CD4-positive, alpha-beta T cell treated with Interleukin-17A for 1 hour (primary cell): ENCODE measurements around the gene DDB1.

Experiments
- DNase-seq: peaks from one replicate; pipeline ENCODE4 v3.0.0-alpha.2; 2020

Gene DDB1

GRCh38 chr11:61334434-61335354 lies 1.8 kb upstream of the DDB1 start:
- DNase-seq: no peak

GRCh38 chr11:61333550-61334433 lies 887 bp upstream of the DDB1 start:
- DNase-seq: no peak

- no peak for DNase-seq
Measured at GRCh38 chr11:61332281-61332796, 566 bp downstream of the DDB1 start.

- no peak for DNase-seq
Measured at GRCh38 chr11:61331651-61332050, 1.3 kb downstream of the DDB1 start.

GRCh38 chr11:61329871-61330270 lies 3.0 kb downstream of the DDB1 start:
- no peak for DNase-seq

- DNase-seq: no peak
Measured at GRCh38 chr11:61328351-61328750, 4.6 kb downstream of the DDB1 start.

GRCh38 chr11:61327669-61328071 lies 5.2 kb downstream of the DDB1 start:
- no peak for DNase-seq

GRCh38 chr11:61325649-61326414 lies 7.1 kb downstream of the DDB1 start:
- no peak for DNase-seq

GRCh38 chr11:61315260-61315659 lies 17.6 kb downstream of the DDB1 start:
- no peak for DNase-seq

- DNase-seq: no peak
Measured at GRCh38 chr11:61310749-61311148, 22.2 kb downstream of the DDB1 start.

- DNase-seq: no peak
Measured at GRCh38 chr11:61309739-61310138, 23.2 kb downstream of the DDB1 start.

- DNase-seq: no peak
Measured at GRCh38 chr11:61309141-61309540, 23.8 kb downstream of the DDB1 start.

- no peak for DNase-seq
Measured at GRCh38 chr11:61307354-61307753, 25.6 kb downstream of the DDB1 start.

- no peak for DNase-seq
Measured at GRCh38 chr11:61306221-61306620, 26.7 kb downstream of the DDB1 start.

- DNase-seq: no peak
Measured at GRCh38 chr11:61305417-61305816, 27.5 kb downstream of the DDB1 start.

GRCh38 chr11:61303725-61304124 lies 29.2 kb downstream of the DDB1 start:
- no peak for DNase-seq

GRCh38 chr11:61302550-61302949 lies 30.4 kb downstream of the DDB1 start:
- DNase-seq: no peak

GRCh38 chr11:61298663-61299244 lies 34.2 kb downstream of the DDB1 start:
- no peak for DNase-seq

- no peak for DNase-seq
Measured at GRCh38 chr11:61297746-61298145, 35.2 kb downstream of the DDB1 start.

- DNase-seq: no peak
Measured at GRCh38 chr11:61297341-61297740, 35.6 kb downstream of the DDB1 start.

GRCh38 chr11:61295596-61295926 lies 37.3 kb downstream of the DDB1 start:
- DNase-seq: no peak
